Measurements from ENCODE around the gene ULK1.

ULK1 gene

GRCh38 chr12:131928711-131929580, 34.5 kb downstream of the ULK1 start, which contains the start of gene PUS1 (continued):
- TF ChIP-seq ZNF692 (tag by site-specific recombination; IDR thresholded peaks at IDR 0.05) (peak; percentile 12; the same call in 1 of the 2 replicates), ZNF23 (tag by site-specific recombination; IDR thresholded peaks at IDR 0.05; ENCODE audit: borderline replicate concordance) (no peak), ZNF704 (tag by site-specific recombination; IDR thresholded peaks at IDR 0.05) (peak; percentile 28; the same call in 1 of the 2 replicates), GLIS1 (tag by site-specific recombination; IDR thresholded peaks at IDR 0.05) (peak; percentile 16), PATZ1 (tag by site-specific recombination; IDR thresholded peaks at IDR 0.05) (peak; percentile 35), ZNF792 (tag by site-specific recombination; IDR thresholded peaks at IDR 0.05) (no peak), ZEB2 (tag by site-specific recombination; IDR thresholded peaks at IDR 0.05) (peak; percentile 18; the same call in 1 of the 2 replicates), ZNF146 (tag by site-specific recombination; IDR thresholded peaks at IDR 0.05) (no peak), ZNF677 (tag by site-specific recombination; IDR thresholded peaks at IDR 0.05) (no peak), SP7 (tag by site-specific recombination; IDR thresholded peaks at IDR 0.05) (peak; percentile 19; the same call in 1 of the 2 replicates), ZNF37A (tag by site-specific recombination; IDR thresholded peaks at IDR 0.05) (no peak), ZBTB11 (tag by site-specific recombination; conservative IDR thresholded peaks at IDR 0.05; ENCODE audit: low read depth) (0 out of 2 replicates have a peak, but pooled peaks have one; percentile 44), ZNF184 (tag by site-specific recombination; IDR thresholded peaks at IDR 0.05) (no peak), KLF9 (tag by site-specific recombination; IDR thresholded peaks at IDR 0.05; ENCODE audit: low read depth) (peak; percentile 47; the same call in 1 of the 2 replicates), ELK4 (IDR thresholded peaks at IDR 0.05; ENCODE audit: borderline replicate concordance, low read depth, low read length) (no peak), ZNF76 (tag by site-specific recombination; IDR thresholded peaks at IDR 0.05; ENCODE audit: borderline replicate concordance, low read depth) (peak; percentile 72), KLF10 (tag by site-specific recombination; IDR thresholded peaks at IDR 0.05) (peak; percentile 51; the same call in 1 of the 2 replicates), ZNF2 (tag by site-specific recombination; IDR thresholded peaks at IDR 0.05) (peak; percentile 13; the same call in 1 of the 2 replicates), ZNF561 (tag by site-specific recombination; IDR thresholded peaks at IDR 0.05; ENCODE audit: borderline replicate concordance) (peak; percentile 43; the same call in 1 of the 2 replicates), ZNF785 (tag by site-specific recombination; IDR thresholded peaks at IDR 0.05) (no peak), ZNF324 (tag by site-specific recombination; IDR thresholded peaks at IDR 0.05) (peak; percentile 35; the same call in 1 of the 2 replicates), PRDM10 (tag by site-specific recombination; IDR thresholded peaks at IDR 0.05) (0 out of 2 replicates have a peak, but pooled peaks have one; percentile 8), EGR2 (tag by site-specific recombination; IDR thresholded peaks at IDR 0.05; ENCODE audit: low read depth) (peak; percentile 57), ZNF391 (tag by site-specific recombination; IDR thresholded peaks at IDR 0.05; ENCODE audit: borderline replicate concordance, low read depth) (peak; percentile 33; the same call in 1 of the 2 replicates), ZNF10 (tag by site-specific recombination; IDR thresholded peaks at IDR 0.05) (peak; percentile 33; the same call in 1 of the 2 replicates)
